ENCODE data around the gene PAOX.
"Not testable (repeated sequence)": the region's sequence is repeated elsewhere in the genome, so short reads cannot be mapped to it uniquely, and the experiment has no call there.

Gene PAOX

GRCh38 chr10:133365461-133366129 is 13.5 kb upstream of the PAOX start:
- no peak for DNase-seq

DNA sequence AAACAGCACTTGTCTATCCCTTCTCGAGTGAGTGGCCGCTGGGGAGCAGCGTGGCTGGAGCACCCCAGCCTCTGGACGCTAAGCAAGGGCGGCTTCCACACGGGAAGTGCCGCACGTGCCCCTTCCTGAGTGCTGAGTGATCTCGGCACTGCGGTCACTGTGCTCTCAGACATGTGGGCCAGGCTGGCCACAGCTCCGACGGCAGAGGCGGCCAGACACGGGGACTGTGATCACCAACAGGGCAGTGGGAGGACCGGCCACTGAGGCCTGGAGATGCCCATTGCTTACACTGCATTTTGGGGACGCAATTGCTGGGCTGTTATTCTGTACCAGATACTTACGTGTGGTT is 13.0 kb upstream of the PAOX start:
- DNase-seq, result no peak

GRCh38 chr10:133366751-133367150 is 12.3 kb upstream of the PAOX start:
- no peak for DNase-seq

- not testable (repeated sequence) for DNase-seq
Measured at GRCh38 chr10:133367461-133367860, 11.6 kb upstream of the PAOX start.

GRCh38 chr10:133368153-133368552 is 10.9 kb upstream of the PAOX start:
- no peak for DNase-seq

GRCh38 chr10:133370030-133370786 is 8.9 kb upstream of the PAOX start:
- no peak for DNase-seq

DNA sequence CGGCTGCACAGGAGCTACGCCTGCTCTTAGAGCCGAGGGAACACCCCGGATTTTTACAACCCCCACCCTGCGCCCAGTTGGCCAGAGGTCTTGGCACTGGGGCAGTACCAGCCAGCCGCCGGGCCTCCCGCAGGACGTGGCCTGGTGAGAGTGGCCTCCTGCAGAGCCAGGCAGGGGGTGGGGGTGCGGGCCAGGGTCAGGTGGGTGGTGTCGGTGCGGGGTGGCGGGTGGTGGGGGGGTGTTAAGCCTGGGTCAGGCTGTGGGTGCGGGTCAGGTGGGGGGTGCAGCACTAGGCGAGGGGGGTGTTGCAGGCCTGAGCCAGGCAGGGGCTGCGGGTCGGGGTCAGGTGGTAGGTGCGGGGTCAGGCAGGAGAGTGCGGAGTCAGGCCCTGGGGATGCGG is 6.6 kb upstream of the PAOX start:
- DNase-seq, result no peak

DNA sequence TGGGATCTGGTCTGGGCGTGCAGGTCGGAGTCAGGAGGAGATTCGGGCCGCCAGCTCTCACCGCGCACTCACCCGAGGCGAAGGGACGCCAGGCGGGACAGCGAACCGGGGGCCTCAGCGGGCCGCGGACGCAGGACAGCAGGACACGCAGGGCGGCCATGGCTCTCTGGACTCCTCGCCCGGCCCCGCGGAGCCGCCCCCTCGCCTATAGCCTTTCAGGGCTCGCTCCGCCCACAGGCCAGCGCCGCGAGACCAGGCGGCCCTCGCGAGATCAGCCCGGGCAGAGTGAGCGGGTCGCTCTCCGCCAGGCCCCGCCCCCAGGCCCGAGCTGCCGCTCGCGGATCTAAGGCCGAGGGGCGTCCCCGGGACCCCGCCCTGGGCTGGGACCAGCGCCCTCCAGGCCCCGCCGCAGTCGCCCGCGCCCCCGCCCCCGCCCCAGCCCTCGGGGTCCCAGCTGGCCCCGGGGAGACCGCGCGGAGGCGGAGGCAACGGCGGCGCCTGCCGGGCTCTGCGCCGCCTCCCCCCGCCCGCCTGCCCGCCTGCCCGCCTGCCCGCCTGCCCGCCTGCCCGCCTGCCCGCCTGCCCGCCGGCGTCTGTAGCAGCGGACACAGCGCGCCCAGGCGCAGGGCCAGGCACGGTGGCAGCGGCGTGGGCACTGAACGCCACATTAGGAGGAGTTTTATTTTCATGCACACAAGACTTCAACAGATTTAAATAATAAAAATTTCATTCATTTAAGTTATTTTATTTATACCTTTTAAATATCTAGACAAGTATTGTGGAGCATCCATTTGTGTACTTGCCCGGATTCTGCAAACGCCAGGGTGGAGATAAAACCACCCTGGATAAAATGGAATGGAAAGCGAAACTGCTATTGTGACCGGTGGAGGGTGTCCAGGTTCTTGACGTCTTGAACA is 5.6 kb upstream of the PAOX start, which contains the start of gene ECHS1:
TSS of gene ECHS1 (minus strand) at position 181 of the 917 bp plus-strand sequence. CDS start at position 160, 21 bp downstream.
- peak; percentile 93 for DNase-seq

DNA sequence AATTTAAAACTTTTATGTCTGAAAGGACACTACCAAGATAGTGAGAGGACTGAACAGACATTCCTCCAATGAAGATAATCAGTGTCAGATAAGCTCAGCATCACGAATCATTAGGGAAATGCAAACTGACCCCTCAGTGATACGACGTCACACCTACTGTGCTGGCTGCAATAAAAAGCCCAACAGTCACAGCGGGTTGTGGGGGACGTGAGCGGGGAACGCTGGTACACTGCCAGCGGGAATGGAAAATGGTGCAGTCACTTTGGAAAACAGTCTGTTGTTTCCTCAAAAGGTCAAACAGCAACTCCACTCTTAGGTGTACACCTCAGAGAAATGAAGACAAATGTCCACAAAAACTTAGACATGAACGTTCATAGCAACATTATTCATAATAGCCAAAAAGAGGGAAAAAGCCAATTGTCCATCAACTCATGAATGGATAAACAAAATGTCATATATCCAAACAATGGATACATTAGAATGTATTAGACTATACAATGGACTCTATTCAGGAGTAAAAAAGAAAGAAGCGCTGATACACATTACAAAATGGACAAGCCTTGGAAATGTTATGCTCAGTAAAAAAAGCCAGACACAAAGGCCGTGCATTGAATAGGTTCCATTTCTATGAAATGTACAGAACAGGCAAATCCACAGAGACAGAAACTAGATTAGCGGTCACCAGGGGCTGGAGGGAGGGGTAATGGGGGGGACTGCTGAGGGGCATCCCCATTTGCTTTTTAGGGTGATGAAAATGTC is 3.5 kb upstream of the PAOX start:
- DNase-seq, result no peak

GRCh38 chr10:133376183-133376582 is 2.9 kb upstream of the PAOX start:
- DNase-seq, result not testable (repeated sequence)

- no peak for DNase-seq
Measured at GRCh38 chr10:133377025-133377817, 1.8 kb upstream of the PAOX start.

GRCh38 chr10:133377818-133378250 is 1.2 kb upstream of the PAOX start:
- no peak for DNase-seq

DNA sequence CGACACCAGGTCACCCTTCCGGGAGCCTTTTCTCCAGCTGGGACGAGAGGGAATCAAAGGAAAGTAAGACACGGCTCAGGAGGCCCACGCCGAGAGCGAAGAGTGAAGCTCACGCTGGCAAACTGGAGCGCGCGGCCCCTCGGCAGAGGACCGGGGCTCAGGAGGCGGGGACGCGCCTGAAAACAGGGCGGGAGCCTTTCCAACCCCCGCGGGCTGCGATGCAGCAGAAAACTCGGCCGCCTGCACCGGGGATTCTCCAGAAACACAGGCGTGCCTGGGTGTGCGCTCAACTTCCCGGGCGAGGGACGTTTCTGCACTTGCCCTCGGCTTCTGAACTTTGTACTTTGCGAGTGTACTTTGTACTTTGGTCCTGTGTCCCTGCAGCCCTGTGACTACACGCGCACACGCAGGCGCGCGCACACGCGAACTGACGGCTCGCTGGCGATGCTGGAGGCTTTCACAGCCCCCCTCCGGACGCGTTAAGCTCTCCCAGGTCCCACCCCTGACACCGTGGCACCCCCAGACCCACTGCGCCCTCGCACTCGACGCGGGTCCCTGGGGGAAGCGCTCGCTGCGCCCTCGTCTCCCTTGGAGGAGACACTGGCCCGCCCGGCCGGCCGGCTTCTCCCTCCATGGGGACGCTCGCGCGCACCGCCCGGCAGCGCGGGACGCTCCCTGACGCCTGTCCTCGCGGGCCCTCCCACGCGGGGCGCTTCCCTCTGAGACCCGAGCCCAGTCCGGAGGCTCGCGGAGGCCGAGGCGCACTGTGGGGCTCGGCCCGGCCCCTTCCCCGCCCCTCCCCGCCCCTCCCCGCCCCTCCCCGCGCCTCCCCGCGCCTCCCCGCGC is 588 bp upstream of the PAOX start:
- peak; percentile 60 for DNase-seq

DNA sequence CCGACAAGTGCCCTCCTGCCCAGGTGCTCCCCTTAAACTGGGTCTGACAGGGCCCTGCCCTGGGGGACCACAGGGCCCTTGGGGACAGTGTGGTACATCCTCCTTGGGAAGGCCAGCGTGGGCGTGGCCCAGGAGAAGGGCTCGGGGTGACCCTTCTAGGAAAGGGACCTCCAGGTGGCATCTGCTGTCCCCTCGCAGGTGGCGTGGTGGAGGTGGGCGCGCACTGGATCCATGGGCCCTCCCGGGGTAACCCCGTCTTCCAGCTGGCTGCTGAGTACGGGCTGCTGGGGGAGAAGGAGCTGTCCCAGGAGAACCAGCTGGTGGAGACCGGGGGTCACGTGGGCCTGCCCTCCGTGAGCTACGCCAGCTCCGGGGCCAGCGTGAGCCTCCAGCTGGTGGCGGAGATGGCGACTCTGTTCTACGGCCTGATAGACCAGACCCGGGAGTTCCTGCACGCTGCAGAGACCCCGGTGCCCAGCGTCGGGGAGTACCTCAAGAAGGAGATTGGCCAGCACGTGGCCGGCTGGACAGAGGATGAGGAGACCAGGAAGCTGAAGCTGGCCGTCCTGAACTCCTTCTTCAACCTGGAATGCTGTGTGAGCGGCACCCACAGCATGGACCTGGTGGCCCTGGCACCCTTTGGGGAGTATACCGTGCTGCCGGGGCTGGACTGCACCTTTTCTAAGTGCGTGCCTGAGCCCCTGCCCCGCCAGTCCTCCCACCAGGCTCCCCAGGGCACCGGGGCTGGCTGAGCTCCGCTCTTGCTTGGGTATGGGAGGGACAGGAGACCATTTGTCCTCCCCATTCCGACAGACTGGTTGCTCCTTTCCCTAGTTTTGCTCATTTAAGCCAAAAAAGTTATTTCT is 972 bp downstream of the PAOX start:
- no peak for DNase-seq

GRCh38 chr10:133381036-133381435 is 2.0 kb downstream of the PAOX start:
- no peak for DNase-seq

DNA sequence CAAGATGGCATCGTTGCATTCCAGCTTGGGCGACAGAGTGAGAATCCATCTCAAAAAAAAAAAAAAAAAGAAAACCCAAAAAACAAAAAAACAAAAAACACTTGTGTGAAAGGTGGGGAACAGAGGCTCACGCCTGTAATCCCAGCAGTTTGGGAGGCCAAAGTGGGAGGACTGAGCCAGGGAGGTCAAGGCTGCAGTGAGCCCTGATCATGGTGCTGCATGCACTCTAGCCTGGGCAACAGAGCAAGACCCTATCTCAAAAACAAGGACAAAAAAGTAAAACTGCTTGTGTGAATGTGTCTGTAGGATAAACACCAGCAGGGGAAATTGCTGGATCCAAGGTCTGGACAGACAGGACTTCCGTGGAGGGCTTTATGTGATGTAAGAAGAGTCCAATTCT is 4.5 kb downstream of the PAOX start:
- no peak for DNase-seq

DNA sequence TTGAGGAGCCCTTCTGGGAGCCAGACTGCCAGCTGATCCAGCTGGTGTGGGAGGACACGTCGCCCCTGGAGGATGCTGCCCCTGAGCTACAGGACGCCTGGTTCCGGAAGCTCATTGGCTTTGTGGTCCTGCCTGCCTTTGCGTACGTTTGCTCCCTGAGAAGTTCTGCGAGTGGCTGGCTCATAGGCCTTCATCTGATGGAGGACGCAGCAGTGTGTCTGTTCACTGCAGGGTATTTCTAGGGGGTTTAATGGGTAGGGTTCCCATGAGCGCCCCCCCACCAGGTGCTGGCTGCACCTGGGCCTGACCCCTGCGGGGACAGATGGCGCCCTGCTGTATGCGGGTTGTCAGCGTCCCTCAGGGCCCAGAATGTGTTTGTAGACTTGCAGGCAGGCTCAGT is 5.0 kb downstream of the PAOX start:
- no peak for DNase-seq

DNA sequence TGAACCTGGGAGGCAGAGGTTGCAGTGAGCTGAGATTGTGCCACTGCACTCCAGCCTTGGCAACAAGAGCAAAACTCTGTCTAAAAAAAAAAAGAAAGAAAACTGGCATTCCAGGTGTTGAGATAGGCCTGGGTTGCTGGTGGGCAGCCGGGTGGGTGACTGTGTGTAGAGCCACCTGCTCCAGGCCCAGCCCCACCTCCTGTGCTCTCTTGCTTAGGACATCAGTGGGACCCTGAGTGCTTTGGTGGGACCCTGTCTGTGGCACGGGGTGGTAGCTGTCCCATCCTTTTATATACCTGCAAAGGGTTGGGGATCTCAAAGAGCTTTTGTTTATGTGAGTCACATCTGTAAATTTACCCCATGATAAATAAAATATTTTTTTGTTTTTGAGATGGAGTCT is 6.2 kb downstream of the PAOX start:
- no peak for DNase-seq

GRCh38 chr10:133386951-133387350 is 7.9 kb downstream of the PAOX start:
- not testable (repeated sequence) for DNase-seq
